HG02852 (cell line): ENCODE measurements around the gene TCERG1L.

Source experiments
- ATAC-seq: cut with Tn5 transposase; IDR thresholded peaks from one replicate; pipeline ENCODE4 v1.9.1; 2021; ENCODE audit warnings: mild to moderate bottlenecking, moderate library complexity; ENCODE audit not compliant: unreplicated experiment

TCERG1L gene

DNA sequence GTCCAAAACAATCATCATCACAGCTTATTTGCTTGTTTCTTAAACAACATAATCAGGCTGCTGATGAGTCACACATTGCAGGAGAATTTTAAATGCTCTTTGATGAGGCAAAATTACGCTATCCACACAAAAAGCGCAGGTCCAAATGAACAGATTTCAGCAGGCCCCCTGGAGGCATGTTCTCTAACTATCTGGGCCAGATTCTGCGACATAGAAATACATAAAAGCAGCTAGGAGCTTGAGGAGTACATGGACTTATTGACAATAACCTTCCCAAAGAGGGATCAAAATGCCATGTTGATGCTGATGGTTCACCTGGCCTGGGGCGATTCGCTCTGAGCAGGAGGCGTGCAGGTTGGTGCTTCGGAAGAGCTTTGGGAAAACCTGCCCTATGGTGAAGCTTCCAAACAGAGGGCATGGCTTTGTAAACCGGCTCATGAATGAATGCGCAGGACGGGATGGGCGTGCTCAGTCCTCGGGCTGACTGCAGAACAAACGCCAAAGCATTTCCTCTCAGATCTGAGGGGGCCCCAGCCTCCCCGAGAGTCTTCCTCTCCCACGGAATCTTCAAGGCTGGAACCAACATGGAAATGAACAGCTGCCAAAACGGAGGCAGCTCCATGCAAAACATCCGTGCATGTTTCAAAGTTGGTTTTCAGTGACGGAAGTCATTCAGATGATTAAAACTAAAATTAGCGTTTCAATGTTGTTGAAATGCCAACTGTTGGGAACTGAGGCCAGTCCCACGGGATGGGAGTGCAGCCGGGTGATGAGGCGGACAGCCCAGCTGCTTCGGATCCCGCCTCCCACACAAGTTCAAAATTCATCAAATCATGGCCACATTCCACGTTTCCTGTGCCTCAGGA is 179.6 kb downstream of the TCERG1L start:
- no peak for ATAC-seq

DNA sequence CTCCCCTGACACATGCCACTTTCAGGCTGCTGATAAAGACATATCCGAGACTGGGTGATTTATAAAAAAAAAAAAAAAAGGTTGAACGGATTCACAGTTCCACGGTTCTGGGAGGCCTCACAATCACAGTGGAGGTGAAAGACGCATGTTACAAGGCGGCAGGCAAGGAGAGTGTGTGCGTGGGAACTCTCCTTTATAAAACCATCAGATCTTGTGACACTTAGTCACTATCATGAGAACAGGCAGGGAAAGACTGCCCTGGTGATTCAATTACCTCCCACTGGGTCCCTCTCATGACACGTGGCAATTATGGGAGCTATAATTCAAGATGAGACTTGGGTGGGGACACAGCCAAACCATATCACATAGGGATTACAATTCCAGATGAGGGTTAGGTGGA is 181.5 kb downstream of the TCERG1L start:
- no peak for ATAC-seq

DNA sequence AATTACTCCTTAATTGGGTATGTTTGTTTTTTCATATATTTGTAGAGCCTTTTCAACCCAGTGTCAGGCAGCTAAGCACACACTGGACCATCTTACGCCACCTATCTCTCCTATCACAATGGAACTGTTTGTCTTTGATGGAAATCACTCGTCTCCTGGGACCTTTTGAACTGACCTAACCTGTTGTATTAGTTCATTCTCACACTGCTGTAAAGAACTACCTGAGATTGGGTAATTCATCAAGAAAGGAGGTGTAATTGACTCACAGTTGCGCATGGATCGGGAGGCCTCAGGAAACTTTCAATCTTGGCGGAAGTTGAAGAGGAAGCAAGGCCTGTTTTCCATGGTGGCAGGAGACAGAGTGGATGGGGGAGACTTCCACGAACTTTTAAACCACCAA is 182.0 kb downstream of the TCERG1L start:
- no peak for ATAC-seq

DNA sequence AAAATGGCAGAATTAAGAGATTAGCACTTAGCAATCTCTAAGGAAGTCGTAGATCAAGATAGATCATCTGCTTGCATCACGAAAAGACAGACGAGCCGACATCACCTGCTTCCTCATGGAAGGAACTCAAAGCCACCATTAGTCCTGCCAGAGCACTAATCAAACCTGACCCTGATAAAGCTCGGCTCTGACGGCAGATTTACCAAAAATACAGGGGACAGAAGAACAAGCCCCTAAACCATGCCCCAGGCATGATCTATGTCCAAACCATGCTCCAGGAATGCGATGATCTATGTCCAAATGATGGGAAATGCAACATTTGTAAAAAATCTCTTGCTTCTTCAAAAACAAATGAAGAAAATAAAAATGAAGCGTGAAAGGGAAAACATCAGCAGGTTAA is 182.8 kb downstream of the TCERG1L start:
- ATAC-seq = no peak

DNA sequence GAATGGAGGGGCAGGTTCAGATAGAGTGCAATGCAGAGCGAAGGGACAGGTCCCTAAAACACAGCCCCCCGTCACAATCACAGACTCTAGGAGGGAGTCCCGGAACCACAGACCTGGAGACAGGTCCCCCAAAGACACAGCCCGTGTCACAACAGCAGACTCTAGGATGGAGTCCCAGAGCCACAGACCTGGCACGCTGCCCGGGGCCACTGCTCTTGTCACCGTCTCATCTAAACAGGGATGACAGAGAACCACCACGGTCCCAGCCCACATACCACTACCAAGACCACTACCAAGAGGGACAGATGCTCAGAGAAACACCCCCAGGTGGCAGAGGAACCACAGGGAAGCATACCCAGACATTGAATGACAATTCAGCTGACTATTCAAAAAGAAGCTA is 183.9 kb downstream of the TCERG1L start:
- no peak for ATAC-seq

DNA sequence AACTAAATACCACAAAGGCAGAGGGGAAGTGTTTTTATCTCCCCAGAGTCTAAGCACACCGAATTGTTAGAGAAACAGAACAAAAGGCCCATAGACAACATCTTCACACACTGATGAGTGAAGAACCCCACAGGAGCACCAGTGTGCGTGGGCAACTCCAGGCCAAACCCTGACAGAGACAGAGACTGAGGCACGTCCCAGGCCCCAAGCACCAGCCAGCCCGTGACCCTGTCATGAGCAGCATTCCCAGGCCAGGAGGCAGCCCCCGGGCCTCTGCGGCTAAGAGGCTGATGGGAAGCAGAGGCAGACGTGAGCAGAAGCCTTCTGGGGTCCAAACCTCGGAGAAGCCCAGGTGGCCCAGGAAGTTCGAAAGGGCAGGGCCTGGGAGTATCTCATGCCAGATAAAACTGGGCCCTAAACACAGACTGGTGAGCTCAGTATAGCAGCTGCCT is 184.4 kb downstream of the TCERG1L start:
- no peak for ATAC-seq

DNA sequence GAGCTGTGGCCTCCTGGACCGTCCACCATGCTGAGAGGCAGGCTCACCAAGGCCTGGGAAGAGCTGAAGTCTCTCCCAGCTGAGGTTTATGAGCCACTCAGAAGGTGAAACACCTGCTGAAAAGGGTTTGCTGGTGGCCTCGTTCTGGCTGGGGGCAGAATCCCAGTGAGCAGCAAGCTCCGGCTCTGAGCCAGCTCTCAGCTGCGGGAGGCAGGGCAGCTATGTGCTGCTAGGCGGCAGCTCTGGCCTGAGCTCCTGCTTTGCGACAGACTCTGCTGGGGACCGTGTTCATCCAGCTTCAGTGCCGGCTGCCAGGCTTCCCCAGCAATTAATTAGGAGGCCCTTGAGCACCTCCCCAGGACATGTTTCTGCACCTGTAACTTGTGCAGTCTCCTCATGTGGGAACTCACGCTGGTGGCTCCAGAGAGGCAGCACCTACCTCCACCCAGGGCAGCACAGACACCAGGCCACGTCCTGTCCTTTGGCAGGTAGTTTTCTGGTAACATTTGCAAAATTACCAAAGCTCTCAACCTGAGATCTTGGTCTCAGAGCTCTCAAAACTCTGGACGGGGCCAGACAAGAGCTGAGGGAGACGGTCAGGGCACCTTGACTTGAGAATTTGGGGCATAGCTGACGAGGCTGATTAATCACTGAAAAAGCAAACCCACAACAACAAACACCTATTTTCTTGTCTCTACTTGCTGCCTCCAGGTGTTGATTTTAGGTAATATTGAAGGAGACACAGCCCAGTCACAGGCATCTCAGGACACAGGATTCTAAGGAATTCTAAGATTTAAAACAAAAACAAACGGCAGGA is 185.0 kb downstream of the TCERG1L start:
- no peak for ATAC-seq

DNA sequence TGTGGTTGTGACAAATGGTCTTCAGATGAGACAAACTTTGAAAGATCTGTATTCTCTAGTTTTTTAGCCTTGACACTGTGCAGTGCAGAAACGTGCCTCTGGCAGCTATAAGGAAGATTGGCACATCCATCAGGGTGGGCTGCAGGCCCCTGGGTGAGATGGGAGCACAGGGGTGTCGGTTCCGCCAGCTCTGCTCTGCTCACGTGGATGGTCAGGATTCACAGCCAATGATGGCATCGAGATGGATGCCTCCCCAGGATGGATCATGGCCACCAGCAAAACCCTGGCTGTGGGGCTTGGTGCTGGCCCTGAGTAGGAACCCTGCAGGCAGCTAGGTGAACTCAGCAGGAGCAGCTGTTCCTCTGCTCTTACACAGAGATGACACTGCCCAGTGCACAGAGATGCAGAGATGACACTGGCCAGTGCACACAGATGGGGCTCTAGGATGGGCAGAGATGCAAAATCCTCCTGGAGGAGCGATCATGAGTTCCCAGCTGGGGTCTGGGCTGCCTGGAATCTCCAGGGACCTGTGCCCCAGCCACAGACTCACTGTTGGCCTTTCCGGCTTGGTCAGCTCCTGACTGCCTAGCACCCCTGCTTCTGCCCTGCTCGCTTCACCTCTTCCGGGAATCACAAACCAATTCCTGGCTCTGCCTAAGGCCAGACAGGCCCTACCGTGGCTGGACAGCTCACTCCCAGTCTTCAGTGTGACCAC is 185.9 kb downstream of the TCERG1L start:
- no peak for ATAC-seq

DNA sequence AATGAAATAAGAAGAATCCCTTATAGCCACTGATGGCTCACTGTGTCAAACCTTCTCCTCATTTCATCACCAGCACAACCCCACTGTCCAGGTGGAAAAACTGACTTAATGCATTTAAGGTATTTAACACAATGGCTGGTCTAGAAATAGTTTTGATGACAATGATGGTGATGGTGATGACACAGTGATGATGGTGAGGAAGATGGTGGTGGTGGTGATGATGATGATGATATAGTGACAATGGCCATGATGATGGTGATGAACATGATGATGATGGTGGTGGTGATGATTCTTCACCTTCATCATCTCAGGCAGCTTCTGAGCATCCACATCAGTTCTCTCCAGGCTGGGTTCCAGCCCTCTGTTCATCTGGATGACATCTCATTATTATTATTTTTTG is 186.6 kb downstream of the TCERG1L start:
- no peak for ATAC-seq

DNA sequence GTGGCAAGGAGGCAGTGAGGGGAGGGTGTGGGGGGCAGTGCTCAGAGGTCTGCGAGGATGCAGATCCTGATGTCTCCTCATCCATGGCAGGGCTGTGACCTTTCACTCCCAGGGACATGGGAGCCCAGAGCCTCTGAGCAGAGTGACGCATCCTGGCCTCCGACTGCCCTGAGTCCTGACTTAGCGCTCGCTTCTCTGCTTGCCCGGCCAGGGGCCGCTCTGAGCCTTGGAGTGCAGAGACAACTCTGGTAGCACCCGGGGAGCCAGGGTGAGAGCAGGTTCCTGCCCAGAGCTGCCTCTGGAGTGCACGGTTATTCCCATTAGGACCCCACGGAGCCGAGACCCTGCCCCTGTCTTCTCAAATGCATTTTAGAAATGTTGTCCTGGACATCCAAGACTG is 188.0 kb downstream of the TCERG1L start:
- ATAC-seq = no peak

DNA sequence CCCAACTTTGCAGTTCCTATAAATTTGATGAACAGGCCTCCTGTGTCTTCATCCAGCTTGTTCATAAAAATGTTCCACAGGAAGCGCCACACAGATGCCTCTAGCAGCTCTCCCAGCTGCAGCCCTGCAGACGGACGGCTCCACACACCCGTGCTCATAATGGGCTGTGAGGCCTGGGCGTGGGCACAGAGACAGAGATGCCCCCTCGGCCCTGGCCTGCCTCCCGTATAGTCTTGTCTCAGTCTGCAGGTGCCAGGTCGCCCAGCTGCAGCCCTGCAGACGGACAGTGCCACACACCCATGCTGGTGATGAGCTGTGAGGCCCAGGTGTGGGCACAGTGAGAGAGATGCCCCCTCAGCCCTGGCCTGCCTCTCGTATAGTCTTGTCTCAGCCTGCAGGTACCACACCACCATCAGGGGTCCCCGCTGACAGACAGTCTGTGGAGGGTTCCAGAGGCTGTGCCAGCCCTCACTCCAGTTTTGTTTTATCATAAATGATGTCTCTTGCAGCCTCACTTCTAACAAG is 189.9 kb downstream of the TCERG1L start:
- no peak for ATAC-seq

DNA sequence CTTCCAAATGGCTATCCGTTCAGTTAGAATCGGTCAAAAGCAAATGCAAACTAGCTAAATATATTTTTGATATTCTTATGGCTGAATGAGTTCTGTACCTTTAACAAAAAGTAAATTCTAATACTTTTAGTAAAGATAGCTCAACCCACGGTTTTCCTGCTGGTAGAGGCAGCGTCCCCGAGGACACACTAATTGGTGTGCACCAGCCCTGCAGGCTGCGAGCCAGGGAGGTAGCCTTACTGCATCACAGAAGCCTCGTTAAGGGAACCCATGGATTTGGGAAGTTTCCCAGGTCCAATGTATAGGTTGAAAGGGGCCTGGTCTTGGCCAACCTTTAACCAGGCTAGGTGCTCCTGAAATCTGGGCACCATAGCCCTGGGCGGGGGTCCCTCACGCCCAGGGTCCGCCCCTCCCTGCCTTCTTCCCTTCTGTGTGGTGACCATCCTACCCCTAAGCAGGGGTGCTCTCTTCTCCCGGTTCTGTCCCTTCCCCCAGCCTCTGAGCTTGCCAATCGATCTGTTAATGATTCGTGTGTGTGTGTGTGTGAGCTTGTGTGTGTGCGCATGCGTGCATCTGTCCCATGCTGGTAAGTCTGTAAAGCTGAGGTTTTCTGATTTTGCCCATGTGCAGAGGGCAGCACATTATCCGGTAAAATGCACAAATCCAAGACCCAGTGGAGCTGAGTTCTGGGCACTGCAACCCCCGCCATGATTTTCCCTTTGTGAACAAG is 191.7 kb downstream of the TCERG1L start:
- no peak for ATAC-seq

DNA sequence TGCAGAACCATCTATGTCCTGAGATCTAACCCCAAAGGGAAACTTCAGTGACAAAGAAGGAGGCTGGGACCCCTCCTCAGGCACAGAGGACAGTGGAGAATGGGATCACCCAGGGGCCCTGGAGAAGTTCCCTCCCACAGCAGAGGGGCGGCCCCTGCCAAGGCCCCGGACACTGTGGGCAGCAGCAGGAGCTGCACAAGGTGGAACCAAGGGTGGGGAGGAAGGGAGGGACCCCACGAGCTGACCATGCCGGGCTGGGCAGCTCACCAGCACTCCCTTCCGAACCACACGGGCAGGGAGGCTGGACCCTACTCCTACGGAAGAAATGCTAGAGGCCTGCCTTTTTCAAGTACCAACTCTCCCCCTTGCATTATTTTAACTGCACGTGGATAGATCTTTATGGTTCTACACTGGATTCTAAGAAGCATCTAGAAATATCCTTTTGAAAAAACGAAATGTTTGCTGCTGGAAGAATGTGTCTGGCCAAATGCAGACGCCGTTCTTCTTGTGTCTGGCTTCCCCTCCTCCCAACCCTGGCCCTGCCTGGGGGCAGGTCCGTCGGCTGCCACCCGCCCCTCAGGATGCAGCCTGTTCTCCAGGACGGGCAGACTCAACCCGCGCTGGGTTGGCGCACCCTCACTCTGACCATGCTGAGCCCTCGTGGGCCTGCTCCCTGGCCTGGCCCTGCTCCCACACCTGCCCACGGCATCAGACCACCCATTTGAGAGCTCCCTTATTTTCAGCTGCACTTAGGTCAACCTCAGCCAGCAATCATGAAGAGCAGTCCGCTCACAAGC is 193.9 kb downstream of the TCERG1L start:
- ATAC-seq = no peak

DNA sequence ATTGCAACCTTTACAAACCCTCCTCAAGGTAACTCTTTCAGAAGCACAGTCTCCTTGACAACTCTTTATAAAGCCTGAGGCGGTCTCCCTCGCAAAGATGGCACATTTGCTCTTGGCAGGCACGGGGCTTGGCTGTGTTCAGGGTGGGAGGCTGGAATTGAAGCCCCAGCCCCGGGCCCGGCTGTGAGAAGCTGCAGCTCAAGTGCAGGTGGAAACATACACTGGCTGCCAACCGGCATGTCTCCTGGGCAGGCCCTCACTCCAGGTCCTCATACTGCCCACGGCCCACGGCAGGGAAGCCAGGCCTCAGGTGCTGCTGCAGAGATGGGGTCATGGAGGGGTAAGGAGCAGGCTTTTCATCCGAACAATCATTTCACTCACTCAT is 194.5 kb downstream of the TCERG1L start:
- no peak for ATAC-seq

DNA sequence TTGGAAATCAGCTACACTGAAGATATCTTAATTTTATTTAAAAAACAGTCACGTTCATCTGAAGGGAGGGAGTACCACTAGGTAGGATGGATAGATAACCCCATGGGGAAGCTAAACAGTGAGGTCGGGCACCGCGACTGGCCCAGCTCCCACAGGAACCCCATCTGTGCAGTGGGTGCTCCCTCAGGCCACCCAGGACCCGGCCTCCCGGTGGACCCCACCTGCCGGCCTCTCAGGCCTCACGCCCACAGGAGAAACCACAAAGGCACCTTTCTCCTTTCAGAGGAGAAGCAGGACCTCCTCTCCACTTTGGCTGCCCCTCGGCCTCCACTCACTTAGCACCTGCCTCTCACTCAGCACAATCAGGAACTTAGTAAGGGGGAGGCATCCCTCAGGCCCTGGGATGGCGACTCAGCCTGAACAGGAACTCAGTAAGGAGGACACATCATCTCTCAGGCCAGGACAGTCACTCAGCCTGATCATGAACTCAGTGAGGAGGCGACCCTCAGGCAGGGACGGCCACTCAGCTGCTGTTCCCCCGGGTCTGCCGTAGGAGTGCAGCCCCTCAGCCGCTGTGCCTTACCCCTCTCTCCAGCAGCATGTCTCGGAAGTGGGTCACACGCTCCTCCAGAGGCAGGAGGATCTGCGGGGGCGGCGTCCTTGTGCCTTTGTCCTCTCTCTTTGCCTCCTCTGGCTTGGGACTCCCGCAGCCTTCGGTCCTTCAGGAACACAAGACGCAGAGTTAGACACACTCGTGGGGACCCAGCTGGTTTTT is 195.1 kb downstream of the TCERG1L start:
- ATAC-seq = no peak

DNA sequence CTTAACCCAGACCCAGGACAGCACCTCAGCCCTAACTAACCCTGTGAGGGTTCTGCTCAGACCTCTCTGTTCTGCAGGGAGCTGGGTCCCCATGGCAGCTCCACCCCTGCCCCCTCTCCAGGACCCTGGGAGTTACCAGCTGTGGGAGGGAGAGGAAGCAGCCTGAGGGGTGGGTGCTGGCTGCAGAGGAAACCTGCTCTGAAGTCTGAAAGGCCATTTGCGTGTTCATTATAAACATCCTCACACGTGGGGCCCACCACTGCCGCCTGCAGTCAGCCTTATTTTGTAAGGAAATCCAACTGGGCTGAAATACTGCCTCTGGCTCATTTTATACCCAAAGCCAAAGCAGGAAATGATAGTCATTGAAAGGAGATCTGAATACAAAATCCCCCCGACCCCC is 195.7 kb downstream of the TCERG1L start:
- ATAC-seq = no peak

DNA sequence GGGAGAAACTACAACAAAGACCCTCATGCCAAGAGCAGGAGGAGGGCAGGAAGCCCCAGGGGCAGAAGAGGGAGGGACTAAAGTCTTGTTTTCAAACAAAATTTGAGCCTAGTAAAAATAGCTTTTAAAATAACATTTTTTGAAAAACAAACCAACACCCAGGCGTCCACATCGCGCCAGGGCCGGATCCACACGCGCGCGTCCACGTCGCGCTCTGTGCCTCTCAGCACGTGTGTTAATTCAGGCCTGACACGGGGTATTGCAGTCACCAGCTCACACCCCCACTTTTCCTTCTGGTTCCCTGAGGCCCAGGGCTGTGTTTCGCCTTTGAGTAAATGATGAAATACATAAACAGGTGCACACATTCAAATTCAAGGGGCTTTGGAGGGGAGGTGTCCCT is 196.2 kb downstream of the TCERG1L start:
- ATAC-seq = no peak

DNA sequence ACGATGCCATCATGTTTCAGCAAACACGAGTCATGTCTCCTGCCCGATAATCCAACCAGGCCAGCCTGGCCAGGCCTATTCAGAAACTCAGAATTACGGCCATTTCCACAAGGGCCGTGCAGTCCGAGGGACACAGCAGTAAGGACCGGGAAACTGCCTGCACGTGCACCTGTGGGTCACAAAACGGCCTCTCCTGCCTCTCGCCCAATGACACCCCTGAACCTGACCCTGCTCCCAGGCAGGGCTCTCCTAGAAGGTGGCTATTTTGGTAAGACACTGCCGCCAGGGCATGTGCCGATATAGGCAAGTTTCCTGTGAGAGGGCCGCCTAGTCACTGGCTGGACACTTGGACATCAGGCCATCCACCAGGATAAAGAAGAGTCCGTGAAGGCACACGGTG is 196.7 kb downstream of the TCERG1L start:
- no peak for ATAC-seq

DNA sequence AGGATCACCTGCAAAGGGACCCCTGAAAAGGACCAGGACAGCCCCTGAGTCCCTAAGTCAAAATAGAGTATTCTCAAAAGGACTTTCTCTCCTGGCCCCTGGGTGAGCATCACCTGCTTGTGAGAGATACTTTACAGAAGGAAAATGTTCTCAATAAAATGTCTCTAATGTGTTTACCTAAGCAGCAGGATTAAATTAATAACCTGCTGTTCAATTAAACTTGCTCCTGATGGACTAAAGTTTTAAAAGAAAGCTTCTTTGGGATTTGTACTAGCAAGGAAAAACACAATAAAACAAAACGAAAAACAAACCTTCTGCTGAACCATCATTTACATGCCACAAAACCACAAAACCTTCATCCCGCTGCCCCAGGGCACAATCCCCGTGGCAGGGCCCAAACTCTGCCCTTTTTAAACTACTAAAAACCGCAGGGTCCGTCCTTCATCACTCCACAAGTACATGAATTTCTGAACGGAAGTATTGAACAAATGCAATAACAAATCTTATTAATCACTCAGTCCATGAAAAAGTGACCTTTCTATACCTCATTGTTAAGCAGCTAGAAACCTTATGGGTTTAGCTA is 197.7 kb downstream of the TCERG1L start:
- ATAC-seq = no peak
